MM.1S (cell line): ENCODE data around the gene SPAG16.

Experiments used
- EZH2 ChIP-seq: fragments of 300-600 bp; sonication (generic); optimal IDR thresholded peaks from 2 replicates; pipeline ENCODE3; 2017; ENCODE audit warnings: low read depth, mild to moderate bottlenecking, antibody characterized with exemption, low read length, mixed read lengths
- TF ChIP-seq, protein P1 (sequence below): fragments of 300-600 bp; sonication (generic); IDR thresholded peaks from 2 replicates; pipeline ENCODE4 v1.5.1; 2016; ENCODE audit warnings: antibody characterized with exemption, low read length, mixed read lengths

DNA sequence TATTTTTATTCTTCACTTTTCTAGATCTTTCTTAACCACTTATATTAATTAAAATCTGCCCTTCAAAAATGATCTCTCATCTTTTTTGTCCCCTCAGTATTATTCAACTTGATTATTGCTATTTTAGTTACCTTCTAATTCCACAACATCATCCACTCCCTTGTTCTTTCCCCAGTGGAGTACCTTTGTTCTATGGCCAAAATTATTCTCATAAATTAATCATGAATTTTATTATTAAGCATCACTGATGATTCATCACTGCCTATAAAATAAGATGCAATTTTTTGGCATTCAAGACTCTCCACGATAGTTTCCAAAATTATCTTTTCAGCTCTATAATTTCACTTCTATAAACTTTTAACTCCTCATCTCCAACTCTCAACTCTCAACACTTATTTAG is 505.7 kb downstream of the SPAG16 start:
- TF ChIP-seq, protein P1, sequence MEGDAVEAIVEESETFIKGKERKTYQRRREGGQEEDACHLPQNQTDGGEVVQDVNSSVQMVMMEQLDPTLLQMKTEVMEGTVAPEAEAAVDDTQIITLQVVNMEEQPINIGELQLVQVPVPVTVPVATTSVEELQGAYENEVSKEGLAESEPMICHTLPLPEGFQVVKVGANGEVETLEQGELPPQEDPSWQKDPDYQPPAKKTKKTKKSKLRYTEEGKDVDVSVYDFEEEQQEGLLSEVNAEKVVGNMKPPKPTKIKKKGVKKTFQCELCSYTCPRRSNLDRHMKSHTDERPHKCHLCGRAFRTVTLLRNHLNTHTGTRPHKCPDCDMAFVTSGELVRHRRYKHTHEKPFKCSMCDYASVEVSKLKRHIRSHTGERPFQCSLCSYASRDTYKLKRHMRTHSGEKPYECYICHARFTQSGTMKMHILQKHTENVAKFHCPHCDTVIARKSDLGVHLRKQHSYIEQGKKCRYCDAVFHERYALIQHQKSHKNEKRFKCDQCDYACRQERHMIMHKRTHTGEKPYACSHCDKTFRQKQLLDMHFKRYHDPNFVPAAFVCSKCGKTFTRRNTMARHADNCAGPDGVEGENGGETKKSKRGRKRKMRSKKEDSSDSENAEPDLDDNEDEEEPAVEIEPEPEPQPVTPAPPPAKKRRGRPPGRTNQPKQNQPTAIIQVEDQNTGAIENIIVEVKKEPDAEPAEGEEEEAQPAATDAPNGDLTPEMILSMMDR = no peak
- TF ChIP-seq EZH2 = no peak
